Activated effector memory CD4-positive, alpha-beta T cell treated with anti-CD3 and anti-CD28 coated beads, Interleukin-2, amount 50 U/mL, for 16 hours (primary cell): ENCODE results near the gene ANKS1B.
"Not testable (repeated sequence)": the region's sequence is repeated elsewhere in the genome, so short reads cannot be mapped to it uniquely, and the experiment has no call there.

Experiments used
- DNase-seq: peaks from one replicate; pipeline ENCODE4 v3.0.0-alpha.2; 2020

ANKS1B gene

GRCh38 chr12:98977186-98977585 lies 1007.5 kb downstream of the ANKS1B start:
- DNase-seq, result no peak

GRCh38 chr12:98974767-98975381 lies 1009.9 kb downstream of the ANKS1B start:
- no peak for DNase-seq

- DNase-seq, result no peak
These were observed 1011.3 kb downstream of the ANKS1B start for GRCh38 chr12:98973395-98973794.

- no peak for DNase-seq
These were observed 1013.8 kb downstream of the ANKS1B start for GRCh38 chr12:98970950-98971349.

GRCh38 chr12:98970210-98970609 lies 1014.5 kb downstream of the ANKS1B start:
- no peak for DNase-seq

- no peak for DNase-seq
These were observed 1015.8 kb downstream of the ANKS1B start for GRCh38 chr12:98968896-98969295.

GRCh38 chr12:98957135-98957534 lies 1027.6 kb downstream of the ANKS1B start:
- DNase-seq, result not testable (repeated sequence)

- no peak for DNase-seq
These were observed 1029.5 kb downstream of the ANKS1B start for GRCh38 chr12:98955284-98955683.

- no peak for DNase-seq
These were observed 1030.2 kb downstream of the ANKS1B start for GRCh38 chr12:98954506-98954905.

GRCh38 chr12:98951406-98951805 lies 1033.3 kb downstream of the ANKS1B start:
- DNase-seq, result no peak

- no peak for DNase-seq
These were observed 1036.3 kb downstream of the ANKS1B start for GRCh38 chr12:98948343-98948949.

- no peak for DNase-seq
These were observed 1038.9 kb downstream of the ANKS1B start for GRCh38 chr12:98945864-98946263.

GRCh38 chr12:98939926-98940325 lies 1044.8 kb downstream of the ANKS1B start:
- DNase-seq, result no peak

GRCh38 chr12:98939350-98939749 lies 1045.4 kb downstream of the ANKS1B start:
- no peak for DNase-seq

GRCh38 chr12:98935847-98936246 lies 1048.9 kb downstream of the ANKS1B start:
- DNase-seq, result no peak

- no peak for DNase-seq
These were observed 1061.9 kb downstream of the ANKS1B start for GRCh38 chr12:98922871-98923270.

GRCh38 chr12:98918176-98918863 lies 1066.4 kb downstream of the ANKS1B start:
- DNase-seq, result no peak

- no peak for DNase-seq
These were observed 1068.6 kb downstream of the ANKS1B start for GRCh38 chr12:98916106-98916505.

- DNase-seq, result no peak
These were observed 1072.2 kb downstream of the ANKS1B start for GRCh38 chr12:98912401-98912974.

GRCh38 chr12:98911396-98911795 lies 1073.3 kb downstream of the ANKS1B start:
- no peak for DNase-seq

GRCh38 chr12:98909746-98910145 lies 1075.0 kb downstream of the ANKS1B start:
- DNase-seq, result no peak

- DNase-seq, result no peak
These were observed 1075.9 kb downstream of the ANKS1B start for GRCh38 chr12:98908866-98909265.

GRCh38 chr12:98903875-98904274 lies 1080.9 kb downstream of the ANKS1B start:
- DNase-seq, result no peak

- DNase-seq, result no peak
These were observed 1083.5 kb downstream of the ANKS1B start for GRCh38 chr12:98901189-98901588.
